ENCODE data around the gene SCML2. TPM values are rescaled to one million over a fixed set of nuclear protein-coding genes. Genes with fewer than 3 reads are reported as not detected.
"Not testable (repeated sequence)": the region's sequence is repeated elsewhere in the genome, so short reads cannot be mapped to it uniquely, and the experiment has no call there.

The SCML2 gene
- total RNA-seq (2014; rRNA removed; shearing (Covaris generic)): 4.0 and 7.3 TPM in 2 replicates

GRCh38 chrX:18354369-18355223 lies at the start of gene SCML2:
Gene SCML2 (minus strand): TSS chrX:18354688. CDS start chrX:18334071, 20,617 bp downstream.
- DNase-seq (ENCODE audit: low read depth): peak; percentile 32

- no peak for DNase-seq (ENCODE audit: low read depth)
Measured at GRCh38 chrX:18401848-18402213, 47.3 kb upstream of the SCML2 start.

- no peak for DNase-seq (ENCODE audit: low read depth)
Measured at GRCh38 chrX:18394477-18394876, 40.0 kb upstream of the SCML2 start.

- DNase-seq (ENCODE audit: low read depth): peak; percentile 49
Measured at GRCh38 chrX:18390941-18391538, 36.6 kb upstream of the SCML2 start.

GRCh38 chrX:18389966-18390365 lies 35.5 kb upstream of the SCML2 start:
- DNase-seq (ENCODE audit: low read depth): no peak

GRCh38 chrX:18377796-18378195 lies 23.3 kb upstream of the SCML2 start:
- DNase-seq (ENCODE audit: low read depth): peak; percentile 44

- not testable (repeated sequence) for DNase-seq (ENCODE audit: low read depth)
Measured at GRCh38 chrX:18375131-18375805, 20.8 kb upstream of the SCML2 start.

GRCh38 chrX:18369096-18369495 lies 14.6 kb upstream of the SCML2 start:
- DNase-seq (ENCODE audit: low read depth): not testable (repeated sequence)

GRCh38 chrX:18368402-18368801 lies 13.9 kb upstream of the SCML2 start:
- DNase-seq (ENCODE audit: low read depth): no peak

- peak; percentile 41 for DNase-seq (ENCODE audit: low read depth)
Measured at GRCh38 chrX:18360867-18361266, 6.4 kb upstream of the SCML2 start.

GRCh38 chrX:18353931-18354368 lies 538 bp downstream of the SCML2 start:
- DNase-seq (ENCODE audit: low read depth): peak; percentile 9

GRCh38 chrX:18351784-18352183 lies 2.7 kb downstream of the SCML2 start:
- no peak for DNase-seq (ENCODE audit: low read depth)

GRCh38 chrX:18348047-18348446 lies 6.4 kb downstream of the SCML2 start:
- peak; percentile 65 for DNase-seq (ENCODE audit: low read depth)

- DNase-seq (ENCODE audit: low read depth): no peak
Measured at GRCh38 chrX:18309401-18309800, 45.1 kb downstream of the SCML2 start.

GRCh38 chrX:18297251-18297650 lies 57.2 kb downstream of the SCML2 start:
- no peak for DNase-seq (ENCODE audit: low read depth)

- no peak for DNase-seq (ENCODE audit: low read depth)
Measured at GRCh38 chrX:18294893-18295292, 59.6 kb downstream of the SCML2 start.

- no peak for DNase-seq (ENCODE audit: low read depth)
Measured at GRCh38 chrX:18291006-18291545, 63.4 kb downstream of the SCML2 start.

GRCh38 chrX:18290200-18290599 lies 64.3 kb downstream of the SCML2 start:
- no peak for DNase-seq (ENCODE audit: low read depth)

GRCh38 chrX:18288716-18289115 lies 65.8 kb downstream of the SCML2 start:
- no peak for DNase-seq (ENCODE audit: low read depth)

- DNase-seq (ENCODE audit: low read depth): no peak
Measured at GRCh38 chrX:18286322-18286831, 68.1 kb downstream of the SCML2 start.

GRCh38 chrX:18278449-18278848 lies 76.0 kb downstream of the SCML2 start:
- no peak for DNase-seq (ENCODE audit: low read depth)

GRCh38 chrX:18272222-18272621 lies 82.3 kb downstream of the SCML2 start:
- no peak for DNase-seq (ENCODE audit: low read depth)

All from M059J (cell line).